ENCODE results near the gene SMYD3.

The SMYD3 gene

GRCh38 chr1:246448373-246448772 lies 58.7 kb downstream of the SMYD3 start:
- no peak for DNase-seq (ENCODE audit: low read depth)
- no peak overlapping the region for H3K4me3 ChIP-seq (ENCODE audit: control insufficient read depth, low read depth, low read length)
- TF ChIP-seq, protein P1, sequence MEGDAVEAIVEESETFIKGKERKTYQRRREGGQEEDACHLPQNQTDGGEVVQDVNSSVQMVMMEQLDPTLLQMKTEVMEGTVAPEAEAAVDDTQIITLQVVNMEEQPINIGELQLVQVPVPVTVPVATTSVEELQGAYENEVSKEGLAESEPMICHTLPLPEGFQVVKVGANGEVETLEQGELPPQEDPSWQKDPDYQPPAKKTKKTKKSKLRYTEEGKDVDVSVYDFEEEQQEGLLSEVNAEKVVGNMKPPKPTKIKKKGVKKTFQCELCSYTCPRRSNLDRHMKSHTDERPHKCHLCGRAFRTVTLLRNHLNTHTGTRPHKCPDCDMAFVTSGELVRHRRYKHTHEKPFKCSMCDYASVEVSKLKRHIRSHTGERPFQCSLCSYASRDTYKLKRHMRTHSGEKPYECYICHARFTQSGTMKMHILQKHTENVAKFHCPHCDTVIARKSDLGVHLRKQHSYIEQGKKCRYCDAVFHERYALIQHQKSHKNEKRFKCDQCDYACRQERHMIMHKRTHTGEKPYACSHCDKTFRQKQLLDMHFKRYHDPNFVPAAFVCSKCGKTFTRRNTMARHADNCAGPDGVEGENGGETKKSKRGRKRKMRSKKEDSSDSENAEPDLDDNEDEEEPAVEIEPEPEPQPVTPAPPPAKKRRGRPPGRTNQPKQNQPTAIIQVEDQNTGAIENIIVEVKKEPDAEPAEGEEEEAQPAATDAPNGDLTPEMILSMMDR (IDR thresholded peaks at IDR 0.05; ENCODE audit: control insufficient read depth, insufficient read depth, low read depth, low read length, missing control alignments) = no peak

DNA sequence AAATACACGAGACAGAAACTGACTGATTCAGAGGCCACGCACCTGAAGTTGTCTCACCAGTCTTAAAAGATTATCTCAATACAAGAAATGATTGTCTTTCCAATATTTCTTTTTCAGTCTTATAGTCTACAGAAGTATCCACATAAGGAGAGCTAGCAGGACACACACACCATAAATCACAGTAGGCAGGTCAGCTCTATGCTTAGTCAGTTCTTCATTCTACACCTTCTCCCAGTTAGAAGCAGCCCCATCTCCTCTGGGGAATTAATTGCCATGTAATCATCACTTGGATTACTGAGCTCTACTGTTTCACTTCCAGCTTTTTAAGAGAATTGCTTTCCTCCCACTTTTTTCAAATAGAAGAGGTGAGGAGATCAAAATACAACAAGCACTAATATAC lies 59.6 kb downstream of the SMYD3 start:
- no peak overlapping the region for H3K4me3 ChIP-seq (ENCODE audit: control insufficient read depth, low read depth, low read length)
- TF ChIP-seq, protein P1 (IDR thresholded peaks at IDR 0.05; ENCODE audit: control insufficient read depth, insufficient read depth, low read depth, low read length, missing control alignments) = no peak
- no peak for DNase-seq (ENCODE audit: low read depth)

DNA sequence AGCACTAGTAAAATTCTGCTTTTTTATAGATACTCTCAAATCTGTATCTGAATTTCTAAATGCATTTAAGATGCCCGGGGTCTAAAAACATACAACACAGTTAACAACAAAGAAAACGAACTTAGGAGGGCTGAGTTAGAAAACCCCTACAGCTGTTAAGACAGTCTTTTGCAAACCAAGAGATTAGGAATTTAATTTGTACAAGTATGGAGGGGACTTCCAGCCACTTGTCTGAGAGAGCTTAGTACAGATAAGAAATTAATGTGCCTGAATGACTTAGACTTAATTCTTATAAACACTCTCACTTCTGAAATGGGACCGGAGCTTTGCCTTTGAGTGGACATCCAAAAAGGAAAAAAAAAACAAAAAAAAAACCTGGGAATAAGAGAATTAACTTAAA lies 61.6 kb downstream of the SMYD3 start:
- DNase-seq (ENCODE audit: low read depth) = no peak
- no peak overlapping the region for H3K4me3 ChIP-seq (ENCODE audit: control insufficient read depth, low read depth, low read length)
- TF ChIP-seq, protein P1 (IDR thresholded peaks at IDR 0.05; ENCODE audit: control insufficient read depth, insufficient read depth, low read depth, low read length, missing control alignments) = no peak

- TF ChIP-seq, protein P1 (IDR thresholded peaks at IDR 0.05; ENCODE audit: control insufficient read depth, insufficient read depth, low read depth, low read length, missing control alignments) = no peak
- no peak overlapping the region for H3K4me3 ChIP-seq (ENCODE audit: control insufficient read depth, low read depth, low read length)
- DNase-seq (ENCODE audit: low read depth) = no peak
Observed at GRCh38 chr1:246444617-246445016, 62.5 kb downstream of the SMYD3 start.

DNA sequence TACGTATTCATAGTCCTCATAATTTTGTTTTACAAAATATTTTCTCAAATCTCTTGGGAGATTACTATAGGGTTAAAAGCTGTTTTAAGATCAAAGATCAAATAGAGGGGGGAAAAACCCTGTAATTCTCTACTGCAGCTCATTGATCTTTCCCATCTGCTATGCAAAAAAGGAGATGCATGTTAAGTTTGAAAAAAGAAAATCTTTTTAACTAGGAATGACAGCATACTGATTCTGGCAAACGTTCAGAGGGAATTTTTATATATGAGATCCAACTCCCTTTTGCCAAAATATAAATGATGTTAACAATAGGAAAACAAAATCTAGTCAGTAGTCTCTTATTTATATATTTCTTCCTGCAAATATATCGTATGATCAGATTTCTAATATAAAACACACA lies 69.1 kb downstream of the SMYD3 start:
- TF ChIP-seq, protein P1 (IDR thresholded peaks at IDR 0.05; ENCODE audit: control insufficient read depth, insufficient read depth, low read depth, low read length, missing control alignments) = no peak
- no peak for DNase-seq (ENCODE audit: low read depth)
- H3K4me3 ChIP-seq (ENCODE audit: control insufficient read depth, low read depth, low read length) = no peak overlapping the region

DNA sequence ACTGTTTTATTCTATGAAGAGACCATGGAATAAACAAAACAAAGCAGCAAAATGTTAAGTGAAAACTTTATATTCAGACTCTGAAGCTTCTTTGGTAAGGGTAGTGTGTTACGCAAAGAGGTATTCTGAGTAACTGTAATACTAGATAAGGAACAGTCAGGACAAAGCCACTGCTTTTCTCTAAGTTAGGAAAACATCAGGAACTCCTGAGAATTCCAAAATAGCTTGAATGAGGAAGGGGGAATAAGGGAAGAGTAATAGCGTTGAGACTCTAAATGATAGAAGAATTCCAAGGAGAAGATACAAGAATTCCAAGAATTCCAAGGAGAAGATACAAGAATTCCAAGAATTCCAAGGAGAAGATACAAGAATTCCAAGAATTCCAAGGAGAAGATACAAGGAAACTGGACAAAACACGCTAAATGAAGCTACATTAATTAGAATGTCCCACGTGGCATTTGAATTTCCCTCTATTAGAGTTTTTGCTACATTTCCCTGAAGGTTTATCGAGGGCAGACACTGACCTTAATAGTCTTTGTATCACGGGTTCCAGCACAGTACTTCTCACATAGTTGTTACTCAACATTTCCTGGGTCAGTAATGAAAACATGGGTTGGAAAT lies 71.5 kb downstream of the SMYD3 start:
- H3K4me3 ChIP-seq (ENCODE audit: control insufficient read depth, low read depth, low read length) = no peak overlapping the region
- no peak for DNase-seq (ENCODE audit: low read depth)
- TF ChIP-seq, protein P1 (IDR thresholded peaks at IDR 0.05; ENCODE audit: control insufficient read depth, insufficient read depth, low read depth, low read length, missing control alignments) = no peak

GRCh38 chr1:246434335-246434734 lies 72.7 kb downstream of the SMYD3 start:
- H3K4me3 ChIP-seq (ENCODE audit: control insufficient read depth, low read depth, low read length) = no peak overlapping the region
- TF ChIP-seq, protein P1 (IDR thresholded peaks at IDR 0.05; ENCODE audit: control insufficient read depth, insufficient read depth, low read depth, low read length, missing control alignments) = no peak
- no peak for DNase-seq (ENCODE audit: low read depth)
